AG09309 (cell line): ENCODE data around the gene WDR7.

Experiments
- DNase-seq: peaks from one replicate; pipeline ENCODE4 v3.0.0-alpha.2; 2010; ENCODE audit warnings: low read depth
- H3K4me3 ChIP-seq: 2 replicates; pipeline ENCODE4 v1.5.1; 2011; ENCODE audit warnings: mild to moderate bottlenecking, low read depth, low read length, moderate library complexity; ENCODE audit not compliant: control insufficient read depth
- CTCF ChIP-seq: IDR thresholded peaks from 2 replicates; pipeline ENCODE4 v1.5.1; 2011; ENCODE audit warnings: mild to moderate bottlenecking, low read depth, low read length, inconsistent platforms; ENCODE audit not compliant: insufficient read depth, control insufficient read depth; ENCODE audit errors: missing control alignments

Gene WDR7

GRCh38 chr18:56643381-56643780 is 7.8 kb upstream of the WDR7 start:
- TF ChIP-seq CTCF: no peak
- no peak overlapping the region for H3K4me3 ChIP-seq
- DNase-seq: no peak

GRCh38 chr18:56645415-56646016 is 5.6 kb upstream of the WDR7 start:
- H3K4me3 ChIP-seq: no peak overlapping the region
- peak; percentile 46 for TF ChIP-seq CTCF
- DNase-seq: no peak

GRCh38 chr18:56647071-56647470 is 4.1 kb upstream of the WDR7 start:
- TF ChIP-seq CTCF: no peak
- DNase-seq: no peak
- no peak overlapping the region for H3K4me3 ChIP-seq

- TF ChIP-seq CTCF: no peak
- H3K4me3 ChIP-seq: no peak overlapping the region
- no peak for DNase-seq
Observed at GRCh38 chr18:56647951-56648893, 2.9 kb upstream of the WDR7 start.

- TF ChIP-seq CTCF: no peak
- DNase-seq: no peak
- no peak overlapping the region for H3K4me3 ChIP-seq
Observed at GRCh38 chr18:56649996-56650395, 1.2 kb upstream of the WDR7 start.

- no peak for TF ChIP-seq CTCF
- DNase-seq: no peak
- H3K4me3 ChIP-seq: peak overlapping the region; percentile 93
Observed at GRCh38 chr18:56651771-56652092, 573 bp downstream of the WDR7 start.
